Measurements from ENCODE around the gene KLHL22.
"Not testable (repeated sequence)": the region's sequence is repeated elsewhere in the genome, so short reads cannot be mapped to it uniquely, and the experiment has no call there.

KLHL22 gene

GRCh38 chr22:20414059-20414440 lies 81.5 kb downstream of the KLHL22 start:
- Mint-ChIP-seq H3K9me3 (no peaks in the 10 kb centered on the region), H3K36me3 (ENCODE audit: low read depth) (peaks cover 10% of the 10 kb centered on the region), H3K4me1 (peaks cover 30% of the 10 kb centered on the region), H3K27ac (no peak overlapping the region), H3K4me3 (no peak overlapping the region), H3K27me3 (ENCODE audit: low read depth, poor library complexity) (peaks cover 9% of the 10 kb centered on the region)
- no peak for TF ChIP-seq CTCF (IDR thresholded peaks at IDR 0.05)
- no peak for DNase-seq

GRCh38 chr22:20413217-20414058 lies 82.2 kb downstream of the KLHL22 start:
- H3K4me3 Mint-ChIP-seq = no peak overlapping the region
- H3K9me3 Mint-ChIP-seq = no peaks in the 10 kb centered on the region
- no peak for DNase-seq
- H3K27me3 Mint-ChIP-seq (ENCODE audit: low read depth, poor library complexity) = peaks cover 5% of the 10 kb centered on the region
- no peak for TF ChIP-seq CTCF (IDR thresholded peaks at IDR 0.05)
- H3K36me3 Mint-ChIP-seq (ENCODE audit: low read depth) = peaks cover 16% of the 10 kb centered on the region
- H3K27ac Mint-ChIP-seq = no peak overlapping the region
- peaks cover 30% of the 10 kb centered on the region for H3K4me1 Mint-ChIP-seq

GRCh38 chr22:20412474-20413216 lies 83.0 kb downstream of the KLHL22 start:
- Mint-ChIP-seq H3K27ac (no peak overlapping the region), H3K4me1 (peaks cover 30% of the 10 kb centered on the region), H3K4me3 (no peak overlapping the region), H3K27me3 (ENCODE audit: low read depth, poor library complexity) (peaks cover 5% of the 10 kb centered on the region), H3K36me3 (ENCODE audit: low read depth) (peaks cover 22% of the 10 kb centered on the region), H3K9me3 (no peaks in the 10 kb centered on the region)
- no peak for TF ChIP-seq CTCF (IDR thresholded peaks at IDR 0.05)
- DNase-seq = no peak

- not testable (repeated sequence) for H3K4me3 Mint-ChIP-seq; H3K9me3 Mint-ChIP-seq; H3K27ac Mint-ChIP-seq; DNase-seq; H3K27me3 Mint-ChIP-seq (ENCODE audit: low read depth, poor library complexity)
- Mint-ChIP-seq H3K36me3 (ENCODE audit: low read depth) (peaks cover 44% of the 10 kb centered on the region), H3K4me1 (peaks cover 35% of the 10 kb centered on the region)
Measured at GRCh38 chr22:20409385-20409784, 86.2 kb downstream of the KLHL22 start.

GRCh38 chr22:20408891-20409290 lies 86.7 kb downstream of the KLHL22 start:
- no peak overlapping the region for H3K27ac Mint-ChIP-seq
- H3K4me3 Mint-ChIP-seq = no peak overlapping the region
- no peaks in the 10 kb centered on the region for H3K9me3 Mint-ChIP-seq
- DNase-seq = no peak
- H3K4me1 Mint-ChIP-seq = peaks cover 31% of the 10 kb centered on the region
- no peak for TF ChIP-seq CTCF (IDR thresholded peaks at IDR 0.05)
- H3K36me3 Mint-ChIP-seq (ENCODE audit: low read depth) = peaks cover 46% of the 10 kb centered on the region
- H3K27me3 Mint-ChIP-seq (ENCODE audit: low read depth, poor library complexity) = no peaks in the 10 kb centered on the region

- Mint-ChIP-seq H3K27me3 (ENCODE audit: low read depth, poor library complexity) (no peaks in the 10 kb centered on the region), H3K4me3 (no peak overlapping the region), H3K36me3 (ENCODE audit: low read depth) (peaks cover 57% of the 10 kb centered on the region), H3K27ac (no peak overlapping the region), H3K9me3 (no peaks in the 10 kb centered on the region), H3K4me1 (peaks cover 23% of the 10 kb centered on the region)
- no peak for DNase-seq
- TF ChIP-seq CTCF (IDR thresholded peaks at IDR 0.05) = no peak
Measured at GRCh38 chr22:20407829-20408228, 87.8 kb downstream of the KLHL22 start.
